MCF 10A (cell line): ENCODE results near the gene HERPUD1. TPM values are rescaled to one million over a fixed set of nuclear protein-coding genes. Genes with fewer than 3 reads are reported as not detected.

Source experiments
- BruUV-seq: library from RNA; stranded (reverse); fragments of 400-500 nt; replicated peaks from 2 replicates; lab custom pipeline; 2021; lab: Mats Ljungman, UMichigan
- CTCF ChIA-PET: fragments of 300-600 bp; sonication (Branson Sonifier 250); formaldehyde crosslinking; extraction: SDS; loops from one replicate; lab custom pipeline; 2021; ENCODE audit warnings: antibody characterized with exemption, inconsistent platforms; lab: Yijun Ruan, JAX
- POLR2A ChIA-PET: fragments of 300-600, 350-650 bp; sonication (Branson Sonifier 250); formaldehyde crosslinking; extraction: SDS; loops from one replicate; lab custom pipeline; 2020; ENCODE audit warnings: antibody characterized with exemption, inconsistent platforms; lab: Yijun Ruan, JAX
- DNase-seq: peaks from one replicate; pipeline ENCODE4 v3.0.0-alpha.2; 2018; ENCODE audit not compliant: unreplicated experiment
- H3K27ac Mint-ChIP-seq: one replicate; pipeline ENCODE4 v1.8.0; 2022; ENCODE audit warnings: mild to moderate bottlenecking, low read depth, mixed read lengths; ENCODE audit not compliant: unreplicated experiment
- H3K27me3 Mint-ChIP-seq: one replicate; pipeline ENCODE4 v1.8.0; 2022; ENCODE audit warnings: mixed read lengths; ENCODE audit not compliant: insufficient read depth, unreplicated experiment
- H3K36me3 Mint-ChIP-seq: one replicate; pipeline ENCODE4 v1.8.0; 2022; ENCODE audit warnings: mild to moderate bottlenecking, moderate library complexity, mixed read lengths; ENCODE audit not compliant: insufficient read depth, unreplicated experiment
- H3K4me1 Mint-ChIP-seq: one replicate; pipeline ENCODE4 v1.8.0; 2022; ENCODE audit warnings: mixed read lengths; ENCODE audit not compliant: insufficient read depth, unreplicated experiment
- H3K4me3 Mint-ChIP-seq: one replicate; pipeline ENCODE4 v1.8.0; 2022; ENCODE audit warnings: mild to moderate bottlenecking, moderate library complexity, mixed read lengths; ENCODE audit not compliant: unreplicated experiment
- H3K9me3 Mint-ChIP-seq: one replicate; pipeline ENCODE4 v1.8.0; 2022; ENCODE audit warnings: mixed read lengths; ENCODE audit not compliant: unreplicated experiment
- CTCF ChIP-seq: fragments of 200-600 bp; IDR thresholded peaks from one replicate; pipeline ENCODE4 v1.8.0; 2022; ENCODE audit warnings: antibody characterized with exemption, mild to moderate bottlenecking; ENCODE audit not compliant: unreplicated experiment
- intact Hi-C: fragments of 100-400 bp; cut with micrococcal nuclease; formaldehyde crosslinking; loops from 2 replicates; pipeline ENCODE4 v1.14.1; 2022
- total RNA-seq: library from RNA; stranded (reverse); gene quantifications from 2 replicates; pipeline ENCODE4 v1.2.3, GENCODE V29; 2022

Gene HERPUD1
- total RNA-seq, 1 experiment from 2014 or later = 201 TPM

GRCh38 chr16:56914896-56915295 lies 17.0 kb upstream of the HERPUD1 start:
- DNase-seq = no peak
- no peak overlapping the region for H3K4me3 Mint-ChIP-seq
- intact Hi-C loops = no loop called here
- H3K9me3 Mint-ChIP-seq = no peaks in the 10 kb centered on the region
- no peak overlapping the region for H3K27ac Mint-ChIP-seq
- peaks cover 6% of the 10 kb centered on the region for H3K4me1 Mint-ChIP-seq
- no TSS peak for BruUV-seq
- CTCF ChIA-PET = no interaction called here
- peaks cover 30% of the 10 kb centered on the region for H3K27me3 Mint-ChIP-seq
- no peaks in the 10 kb centered on the region for H3K36me3 Mint-ChIP-seq
- no peak for TF ChIP-seq CTCF
- POLR2A ChIA-PET = interaction anchor here (0.6 kb wide), 1 partner anchor 68 kb away, joined by 3 read pairs; no protein-coding TSS in a partner anchor

- DNase-seq = no peak
- intact Hi-C loops = no loop called here
- no peaks in the 10 kb centered on the region for H3K9me3 Mint-ChIP-seq
- no peak overlapping the region for H3K27ac Mint-ChIP-seq
- ChIA-PET POLR2A (interaction anchor here (0.9 kb wide), 1 partner anchor 12 kb away, joined by 4 read pairs; no protein-coding TSS in a partner anchor), CTCF (no interaction called here)
- no peak for TF ChIP-seq CTCF
- H3K36me3 Mint-ChIP-seq = no peaks in the 10 kb centered on the region
- H3K4me1 Mint-ChIP-seq = peaks cover 6% of the 10 kb centered on the region
- no peak overlapping the region for H3K4me3 Mint-ChIP-seq
- peaks cover 30% of the 10 kb centered on the region for H3K27me3 Mint-ChIP-seq
- BruUV-seq = no TSS peak
These were observed 16.4 kb upstream of the HERPUD1 start for GRCh38 chr16:56915336-56916119.

DNA sequence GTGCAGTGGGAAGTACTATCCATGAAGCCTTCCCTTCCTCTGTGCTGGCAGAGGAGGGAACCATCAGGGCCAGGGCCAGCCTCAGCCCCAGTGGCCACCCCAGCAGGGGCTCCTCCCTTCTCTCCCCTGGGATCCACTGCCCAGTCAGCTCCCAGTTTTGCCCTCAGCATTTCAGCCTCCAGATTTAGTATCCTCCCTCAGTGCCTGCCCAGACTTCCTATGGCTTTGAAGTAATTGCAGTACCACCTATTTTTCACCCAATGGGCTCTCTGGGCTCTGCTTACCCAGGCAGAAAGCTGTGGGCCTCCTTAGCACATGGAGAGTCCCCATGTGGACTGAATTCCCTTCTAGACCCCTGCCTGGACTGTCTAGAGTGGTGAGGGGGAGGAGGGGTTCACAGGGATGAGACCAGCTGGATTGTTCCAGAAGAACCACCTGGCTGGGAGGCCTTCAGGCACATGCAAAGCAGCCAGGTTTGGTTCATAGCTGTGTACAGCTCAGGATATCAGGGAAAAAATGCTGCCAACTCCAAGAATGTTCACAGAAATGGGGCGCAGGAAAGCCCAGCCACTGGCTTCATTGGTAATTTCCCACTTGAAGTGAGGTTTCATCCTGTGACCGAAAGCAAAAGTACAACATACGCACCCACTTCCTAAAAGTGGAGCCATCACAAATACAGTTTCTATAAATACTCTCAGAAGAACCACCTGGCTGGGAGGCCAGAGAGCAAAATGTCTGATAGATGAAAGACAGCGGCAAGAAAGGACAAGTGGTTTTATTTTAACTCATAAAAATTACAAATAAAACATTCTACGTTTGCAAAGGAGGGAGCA lies 15.2 kb upstream of the HERPUD1 start:
- POLR2A ChIA-PET = no interaction called here

More for the DNA sequence above, 15.2 kb upstream of the HERPUD1 start:
- Mint-ChIP-seq H3K9me3 (no peaks in the 10 kb centered on the region), H3K36me3 (no peaks in the 10 kb centered on the region), H3K4me1 (peaks cover 6% of the 10 kb centered on the region), H3K4me3 (no peak overlapping the region), H3K27me3 (peaks cover 30% of the 10 kb centered on the region), H3K27ac (no peak overlapping the region)
- no peak for DNase-seq
- CTCF ChIA-PET = no interaction called here
- BruUV-seq = no TSS peak
- intact Hi-C loops = no loop called here
- no peak for TF ChIP-seq CTCF
